ENCODE data around the gene RPUSD1.
A peak's percentile ranks its signal among the peaks of the same experiment; 100 is the strongest.

Gene RPUSD1

DNA sequence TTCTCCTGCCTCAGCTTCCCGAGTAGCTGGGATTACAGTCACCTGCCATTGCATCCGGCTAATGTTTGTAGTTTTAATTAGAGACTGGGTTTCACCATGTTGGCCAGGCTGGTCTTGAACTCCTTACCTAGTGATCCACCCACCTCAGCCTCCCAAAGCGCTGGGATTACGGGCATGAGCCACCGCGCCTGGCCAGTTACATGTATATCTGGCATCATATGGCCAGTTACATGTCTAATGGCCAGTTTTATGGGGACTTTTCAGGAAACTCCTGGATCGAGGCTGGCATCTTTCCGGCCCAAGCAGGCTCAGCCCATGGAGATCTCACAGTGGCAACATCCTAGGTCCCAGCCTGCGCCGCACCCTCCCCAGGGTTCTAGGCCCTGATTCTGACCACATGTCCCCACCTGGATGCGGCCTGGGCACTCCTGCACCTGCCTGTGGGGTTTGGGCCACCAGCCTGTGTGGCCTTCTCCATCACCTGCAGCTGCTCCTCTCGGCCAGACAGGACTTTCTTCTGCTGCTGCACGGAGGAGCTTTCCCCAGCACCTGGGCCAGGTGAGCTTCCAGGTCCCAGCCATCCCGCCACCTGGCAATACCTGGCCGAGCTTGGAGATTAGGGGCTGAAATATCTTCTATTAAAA, 46.1 kb downstream of the RPUSD1 start:
- DNase-seq, result no peak

DNA sequence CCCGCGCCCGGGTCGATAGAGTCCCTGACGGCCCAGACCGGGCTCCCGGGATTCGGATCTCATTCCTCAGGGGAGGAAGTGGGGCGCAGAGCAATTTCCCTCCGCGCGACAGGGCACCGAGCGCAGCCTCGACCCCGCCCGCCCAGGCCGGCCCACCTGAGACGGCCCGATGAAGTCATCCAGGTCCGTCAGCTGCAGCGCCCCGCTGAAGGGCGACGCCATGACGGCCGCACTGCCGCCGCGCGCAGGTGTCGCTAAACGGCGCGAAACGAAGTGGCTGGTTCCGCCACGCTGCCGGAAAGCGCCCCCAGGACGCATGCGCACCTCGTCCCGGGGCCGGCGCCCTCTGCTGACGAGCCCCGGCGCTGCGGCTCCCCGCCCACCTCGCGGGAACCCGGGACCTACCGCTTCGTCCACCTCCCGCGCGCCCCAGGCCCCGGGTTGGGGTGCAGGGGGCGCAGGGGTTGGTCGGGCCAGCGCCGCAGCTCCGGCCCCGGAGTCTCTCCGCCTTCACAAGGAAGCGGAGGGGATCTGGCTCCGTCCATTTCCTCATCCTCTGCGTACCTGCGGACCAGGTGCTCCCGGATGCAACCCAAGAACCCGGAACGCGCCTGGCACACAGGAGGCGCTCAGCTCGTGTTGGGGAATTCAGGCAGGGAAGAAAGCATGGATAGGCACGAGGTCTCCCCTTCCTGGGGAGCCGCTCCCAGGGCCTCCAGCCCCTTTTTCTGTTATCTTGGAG, 47.2 kb downstream of the RPUSD1 start, which contains the start of gene CIAO3:
Gene CIAO3, minus strand, starts transcription at position 234 of the 742 bp plus-strand sequence. Its CDS starts 12 bp downstream, at position 222.
- peak; percentile 95 for DNase-seq

DNA sequence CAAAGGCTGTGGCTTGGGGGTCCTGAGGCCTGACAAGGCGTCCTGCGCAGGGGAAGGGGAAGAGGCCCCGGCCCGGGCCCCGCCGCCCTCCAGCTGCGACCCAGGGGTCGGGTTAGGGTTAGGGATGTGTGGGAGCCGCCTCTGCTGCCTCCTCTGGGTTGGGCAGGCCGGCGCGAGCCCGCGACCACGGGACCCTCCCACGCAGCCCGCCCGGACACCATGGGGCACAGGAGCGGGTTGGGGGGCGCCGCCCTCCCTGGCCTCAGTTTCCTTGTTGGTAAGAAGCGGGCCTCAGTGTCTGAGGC, 47.8 kb downstream of the RPUSD1 start:
- DNase-seq, result no peak

DNA sequence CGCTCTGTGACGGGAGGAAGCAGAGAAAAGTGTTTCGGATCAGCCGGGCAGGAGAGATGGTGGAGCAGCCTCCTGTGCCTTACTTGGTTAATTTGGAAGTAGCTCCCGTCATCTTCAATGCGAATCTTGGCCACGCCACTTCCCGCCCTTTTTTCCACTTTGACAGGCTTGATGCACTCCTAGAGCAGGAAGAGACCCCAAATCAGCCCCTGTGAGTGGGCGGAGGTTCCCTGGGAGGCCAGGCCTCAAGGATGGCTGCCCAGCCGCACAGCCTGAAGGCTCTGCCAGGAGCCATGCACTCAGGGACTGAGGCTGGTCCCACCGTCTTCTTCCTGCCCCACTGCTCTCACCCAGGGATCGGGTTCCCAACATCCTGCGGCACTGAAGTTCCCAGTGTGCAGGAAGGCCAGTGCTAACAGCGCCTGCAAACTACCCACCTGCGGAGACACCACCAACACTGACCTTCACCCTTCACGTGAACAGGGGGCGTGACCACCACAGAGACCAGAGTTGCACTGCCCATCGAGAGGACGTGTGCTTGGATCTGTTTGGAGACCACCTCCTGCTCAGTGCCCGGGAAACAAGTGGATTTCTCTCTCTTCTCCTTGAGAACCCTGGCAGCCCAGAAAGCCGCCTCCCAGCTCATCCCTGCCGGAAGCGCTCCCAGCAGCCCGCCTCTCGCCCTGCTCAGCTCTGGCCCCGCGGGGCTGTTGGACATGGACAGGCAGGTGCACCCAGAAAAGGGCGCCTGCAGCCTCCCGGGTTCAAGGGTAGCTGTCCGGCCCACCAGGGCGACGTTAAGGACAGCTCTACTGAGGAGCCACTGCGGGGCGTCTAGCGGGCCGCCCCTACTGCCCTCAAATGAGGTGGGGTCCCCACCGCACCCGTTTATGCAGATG, 48.4 kb downstream of the RPUSD1 start:
- no peak for DNase-seq

DNA sequence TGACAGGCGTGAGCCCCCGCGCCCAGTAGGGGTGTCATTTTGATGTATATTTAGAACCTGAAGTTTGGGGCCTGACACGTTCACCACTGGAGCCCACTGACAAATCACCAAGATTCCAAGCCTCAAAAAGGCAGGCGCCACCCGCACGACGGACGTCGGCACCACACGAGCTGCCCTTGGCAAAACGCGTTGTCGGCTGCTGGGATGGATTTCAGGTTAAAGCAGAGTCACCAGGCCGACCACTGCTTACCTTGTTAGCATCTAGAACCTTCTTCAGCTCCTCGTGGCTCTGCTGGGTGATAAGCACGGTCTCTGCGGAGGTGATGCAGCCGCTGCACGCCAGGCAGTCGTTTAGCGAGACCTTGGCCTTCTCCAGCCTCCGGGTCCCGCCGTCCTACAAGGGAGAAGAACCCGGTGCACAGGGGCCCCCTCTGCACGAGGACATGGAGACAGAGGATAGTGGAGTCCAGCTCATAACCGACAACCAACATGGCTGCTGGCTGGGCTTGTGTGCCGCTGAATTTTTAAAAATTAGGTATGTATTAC, 51.2 kb downstream of the RPUSD1 start:
- no peak for DNase-seq

DNA sequence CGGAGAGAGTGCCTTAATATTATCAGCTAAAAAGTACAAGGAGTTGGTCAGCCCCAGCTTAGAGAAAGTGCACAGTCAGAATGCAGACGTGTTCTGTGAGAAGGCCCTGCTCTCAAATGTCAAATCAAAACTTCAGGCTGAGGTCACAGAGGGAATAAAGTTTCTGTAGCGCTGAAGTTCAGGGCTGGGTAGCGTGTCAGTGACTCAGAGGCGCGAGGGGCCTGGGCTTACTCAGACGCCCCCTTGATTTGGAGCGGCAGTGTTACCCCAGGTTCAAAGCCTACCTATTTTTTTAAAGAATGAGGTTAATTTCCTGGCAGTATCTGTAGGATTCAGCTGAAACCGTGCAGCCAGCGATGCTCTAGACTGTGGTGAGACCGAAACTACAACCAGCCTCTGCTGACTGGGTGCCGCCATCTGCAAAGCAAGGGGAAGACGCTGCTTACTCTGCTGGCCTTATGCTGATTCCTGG, 52.2 kb downstream of the RPUSD1 start:
- DNase-seq, result peak; percentile 84

DNA sequence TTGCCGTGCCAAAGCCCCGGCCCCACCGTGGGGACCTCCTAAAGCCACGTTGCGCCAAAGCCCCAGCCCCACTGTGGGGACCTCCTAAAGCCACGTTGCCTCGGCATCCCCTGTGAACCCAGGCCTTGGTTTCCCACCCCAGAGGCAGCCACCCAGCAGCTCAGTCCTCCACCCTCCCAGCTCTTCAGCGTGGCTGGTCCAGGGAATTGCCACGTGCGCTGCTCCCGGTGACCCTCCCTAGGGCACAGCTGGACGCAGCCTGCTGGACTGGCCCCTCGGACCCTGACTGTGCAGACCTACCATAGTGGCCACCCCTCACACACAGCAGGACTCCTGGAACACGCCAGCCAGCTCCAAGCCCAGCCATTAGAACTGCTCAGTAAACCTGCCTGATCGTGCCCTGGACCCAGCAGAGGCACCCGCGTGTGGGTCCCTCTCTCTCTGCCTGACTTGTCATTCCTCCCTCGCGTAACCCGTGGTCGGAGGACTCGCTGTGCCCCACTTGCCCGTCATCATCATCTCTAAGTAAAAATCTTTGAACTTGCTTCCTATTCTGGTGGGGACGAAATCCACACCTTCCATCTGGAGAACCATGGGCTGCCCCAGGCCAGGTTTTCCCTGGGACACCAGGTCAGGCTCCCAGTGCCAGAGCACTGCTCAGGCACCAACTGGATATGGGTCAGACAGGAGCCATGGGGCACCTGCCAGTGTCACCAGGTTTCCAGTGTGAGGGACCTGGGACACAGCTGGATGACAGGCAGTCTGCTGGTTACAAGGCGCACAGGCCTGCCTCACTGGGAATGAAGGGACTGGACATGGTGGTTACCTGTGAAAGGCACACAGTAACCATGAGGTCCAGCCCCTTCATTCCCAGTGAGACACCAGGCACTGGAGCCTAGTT, 53.0 kb downstream of the RPUSD1 start:
- no peak for DNase-seq

All from activated CD4-positive, alpha-beta T cell treated with anti-CD3 and anti-CD28 coated beads for 48 hours (primary cell).